SK-N-SH (cell line): ENCODE results near the gene DIP2A. TPM values are rescaled to one million over a fixed set of nuclear protein-coding genes. Genes with fewer than 3 reads are reported as not detected.

ENCODE experiments used
- CTCF ChIA-PET: fragments of 300-600, 350-600 bp; formaldehyde crosslinking; extraction: SDS; loops from one replicate; lab custom pipeline; 2021; lab: Yijun Ruan, JAX
- POLR2A ChIA-PET: fragments of 350-600 bp; sonication (Branson Sonifier 250); formaldehyde crosslinking; extraction: SDS; loops from one replicate; lab custom pipeline; 2020; ENCODE audit warnings: antibody characterized with exemption, inconsistent platforms; lab: Yijun Ruan, JAX
- DNase-seq: peaks from one replicate; pipeline ENCODE4 v3.0.0; 2012
- H2AFZ ChIP-seq: fragments of 200-600 bp; sonication (generic); 2 replicates; pipeline ENCODE4 v1.8.1; 2016; ENCODE audit warnings: antibody characterized with exemption, mild to moderate bottlenecking, low read depth
- H3F3A ChIP-seq: fragments of 200-600 bp; sonication (generic); replicated peaks from 2 replicates; pipeline ENCODE3; 2016; ENCODE audit warnings: antibody characterized with exemption, mild to moderate bottlenecking; ENCODE audit not compliant: insufficient read depth
- H3K27ac ChIP-seq, 2 experiments: fragments of 200-500 bp in 1 of 2; fragments of 200-600 bp in 1 of 2; sonication (Bioruptor generic) in 1 of 2; sonication (generic), shearing (Covaris generic) in 1 of 2; 2 replicates each; pipeline versions ENCODE4 v1.5.1 to v1.6.1; 2014 to 2016; ENCODE audit warnings: low read depth in 2 of 2, inconsistent platforms in 1 of 2, low read length in 1 of 2, mild to moderate bottlenecking in 1 of 2, mixed read lengths in 1 of 2
- H3K27me3 ChIP-seq: fragments of 200-600 bp; sonication (generic), shearing (Covaris generic); 2 replicates; pipeline ENCODE4 v1.6.1; 2016; ENCODE audit warnings: mixed run types; ENCODE audit not compliant: insufficient read depth
- H3K36me3 ChIP-seq, 2 experiments: fragments of 200-500 bp in 1 of 2; fragments of 200-600 bp in 1 of 2; sonication (Bioruptor generic) in 1 of 2; sonication (generic) in 1 of 2; replicated peaks in 1 of 2; 2 replicates each; pipeline versions ENCODE3 to v1.5.1; 2014 to 2016; ENCODE audit warnings: low read length in 1 of 2, mild to moderate bottlenecking in 1 of 2; ENCODE audit not compliant: insufficient read depth in 2 of 2, control insufficient read depth in 1 of 2
- H3K4me1 ChIP-seq, 2 experiments: fragments of 200-500 bp in 1 of 2; fragments of 200-600 bp in 1 of 2; sonication (Bioruptor generic) in 1 of 2; sonication (generic), shearing (Covaris generic) in 1 of 2; 2 replicates each; pipeline versions ENCODE4 v1.5.1 to v1.6.1; 2014 to 2016; ENCODE audit warnings: low read depth in 1 of 2, low read length in 1 of 2, mixed run types in 1 of 2; ENCODE audit not compliant: insufficient read depth in 2 of 2, control insufficient read depth in 1 of 2
- H3K4me2 ChIP-seq: fragments of 200-600 bp; sonication (generic), shearing (Covaris generic); 2 replicates; pipeline ENCODE4 v1.6.1; 2017; ENCODE audit warnings: mixed run types
- H3K4me3 ChIP-seq, 2 experiments: fragments of 200-500 bp in 1 of 2; fragments of 200-600 bp in 1 of 2; sonication (Bioruptor generic) in 1 of 2; sonication (generic), shearing (Covaris generic) in 1 of 2; 2 replicates each; pipeline versions ENCODE4 v1.5.1 to v1.8.1; 2014 to 2016; ENCODE audit warnings: low read depth in 2 of 2, inconsistent platforms in 1 of 2, low read length in 1 of 2, mild to moderate bottlenecking in 1 of 2, mixed read lengths in 1 of 2, moderate library complexity in 1 of 2
- H3K79me2 ChIP-seq: fragments of 200-600 bp; sonication (generic); 2 replicates; pipeline ENCODE4 v1.8.1; 2017; ENCODE audit warnings: mild to moderate bottlenecking; ENCODE audit not compliant: insufficient read depth
- H3K9ac ChIP-seq: fragments of 200-600 bp; sonication (generic); 2 replicates; pipeline ENCODE4 v1.6.1; 2017; ENCODE audit warnings: mixed run types
- H3K9me2 ChIP-seq: fragments of 200-600 bp; sonication (generic); 2 replicates; pipeline ENCODE4 v1.6.1; 2017; ENCODE audit warnings: mixed run types
- H3K9me3 ChIP-seq: fragments of 200-600 bp; sonication (generic); 2 replicates; pipeline ENCODE4 v1.6.1; 2017; ENCODE audit warnings: mixed run types, mild to moderate bottlenecking, moderate library complexity
- H4K20me1 ChIP-seq: fragments of 200-600 bp; sonication (generic); 2 replicates; pipeline ENCODE4 v1.6.1; 2017; ENCODE audit warnings: mild to moderate bottlenecking, mixed run types; ENCODE audit not compliant: insufficient read depth
- ELF1 ChIP-seq: IDR thresholded peaks from 2 replicates; pipeline ENCODE4 v1.4.0; 2012
- EP300 ChIP-seq, 2 experiments: IDR thresholded peaks; 2 replicates each; pipeline versions ENCODE4 v1.4.0 to v1.6.1; 2012; ENCODE audit warnings: borderline replicate concordance in 1 of 2, low read depth in 1 of 2, low read length in 1 of 2
- EZH2phosphoT487 ChIP-seq: fragments of 200-600 bp; sonication (generic); IDR thresholded peaks from 2 replicates; pipeline ENCODE4 v1.6.1; 2017; ENCODE audit warnings: low read depth, mixed run types, mild to moderate bottlenecking, antibody characterized with exemption, moderate library complexity, borderline replicate concordance
- FOXJ3 ChIP-seq: sonication (generic); formaldehyde crosslinking; IDR thresholded peaks from 2 replicates; pipeline ENCODE4 v1.5.1; 2020; ENCODE audit warnings: mild to moderate bottlenecking, missing genetic modification reagents
- GATA2 ChIP-seq: sonication (generic); formaldehyde crosslinking; IDR thresholded peaks from 2 replicates; pipeline ENCODE4 v1.5.0; 2020; ENCODE audit warnings: mild to moderate bottlenecking, missing genetic modification reagents
- IRF3 ChIP-seq: fragments of 150-350 bp; IDR thresholded peaks from 2 replicates; pipeline ENCODE4 v1.6.1; 2016; ENCODE audit warnings: mild to moderate bottlenecking, low read depth, low read length
- MEF2A ChIP-seq: IDR thresholded peaks from 2 replicates; pipeline ENCODE4 v1.4.0; 2012; ENCODE audit warnings: low read depth, borderline replicate concordance
- NRF1 ChIP-seq: IDR thresholded peaks from 2 replicates; pipeline ENCODE4 v1.6.1; 2012; ENCODE audit warnings: low read depth, mild to moderate bottlenecking, low read length
- PBX3 ChIP-seq: IDR thresholded peaks from 2 replicates; pipeline ENCODE4; 2012
- RCOR1 ChIP-seq: fragments of 150-350 bp; IDR thresholded peaks from 2 replicates; pipeline ENCODE4 v1.6.1; 2017; ENCODE audit warnings: antibody characterized with exemption, low read length
- TAF1 ChIP-seq: IDR thresholded peaks from 2 replicates; pipeline ENCODE4 v1.6.1; 2012; ENCODE audit warnings: low read depth, mild to moderate bottlenecking, low read length, moderate library complexity, borderline replicate concordance
- USF2 ChIP-seq: fragments of 150-350 bp; IDR thresholded peaks from 2 replicates; pipeline ENCODE4 v1.6.1; 2017; ENCODE audit warnings: antibody characterized with exemption, low read length, low read depth, borderline replicate concordance
- YY1 ChIP-seq: IDR thresholded peaks from 2 replicates; pipeline ENCODE4 v1.4.0; 2012; ENCODE audit warnings: low read depth, mild to moderate bottlenecking
- WGBS: methylation state at CpG from one replicate; pipeline ENCODE4 v1.1.6; 2017; ENCODE audit warnings: low lambda C conversion rate; 5-methylcytosine and 5-hydroxymethylcytosine counted together
- polyA plus RNA-seq, 3 experiments: library from polyadenylated mRNA; depleted of rRNA; stranded (reverse); fragments of >200 nt; gene quantifications; 2 replicates each; pipeline ENCODE4 v1.2.3, GENCODE V29; 2012

Gene DIP2A
- polyA plus RNA-seq, 1 of the 3 experiments (the other 2 are of a cell fraction) = 26.9 TPM

GRCh38 chr21:46616656-46617055, 158.0 kb downstream of the DIP2A start (continued):
- TF ChIP-seq USF2 (no peak), GATA2 (CRISPR knock-in tag) (no peak), NRF1 (no peak), EZH2phosphoT487 (no peak), IRF3 (no peak), FOXJ3 (no peak), YY1 (no peak)

- no peaks in the 10 kb centered on the region for H3K27me3 ChIP-seq
- no peak overlapping the region for H3K9ac ChIP-seq
- no peak overlapping the region for H3K4me2 ChIP-seq
- TF ChIP-seq PBX3 (no peak), EP300 (IDR thresholded peaks at IDR 0.05; ENCODE audit: borderline replicate concordance in 1 of 2, low read depth in 1 of 2, low read length in 1 of 2) (no peak), ELF1 (no peak), RCOR1 (no peak), TAF1 (no peak), MEF2A (no peak)
- no peaks in the 10 kb centered on the region for H4K20me1 ChIP-seq
- H3K9me2 ChIP-seq = no peaks in the 10 kb centered on the region
- no peak for DNase-seq
- CTCF ChIA-PET = no interaction called here
- no peak overlapping the region for H2AFZ ChIP-seq
- POLR2A ChIA-PET = no interaction called here
- no peaks in the 10 kb centered on the region for H3K4me1 ChIP-seq
- no peaks in the 10 kb centered on the region; the same call in 1 of the 2 replicates for H3K9me3 ChIP-seq
- no peaks in the 10 kb centered on the region for H3K36me3 ChIP-seq
- WGBS = 46% methylated on average over 6 of the region's 6 CpGs
- no peaks in the 10 kb centered on the region for H3F3A ChIP-seq
- H3K27ac ChIP-seq = no peak overlapping the region
- no peaks in the 10 kb centered on the region for H3K79me2 ChIP-seq
- no peak overlapping the region for H3K4me3 ChIP-seq
Measured at GRCh38 chr21:46617267-46618051, 158.8 kb downstream of the DIP2A start.
